Activated CD4-positive, alpha-beta T cell treated with anti-CD3 and anti-CD28 coated beads, Interleukin-2, amount 50 U/mL, for 1 hour (primary cell): ENCODE results near the gene HOXB6.

Source experiments
- DNase-seq: peaks from one replicate; pipeline ENCODE4 v3.0.0-alpha.2; 2020

HOXB6 gene

GRCh38 chr17:48564188-48565021 is 40.4 kb downstream of the HOXB6 start:
- DNase-seq: no peak

- no peak for DNase-seq
Measured at GRCh38 chr17:48563867-48564187, 41.0 kb downstream of the HOXB6 start.

GRCh38 chr17:48563385-48563838 is 41.4 kb downstream of the HOXB6 start:
- DNase-seq: no peak

DNA sequence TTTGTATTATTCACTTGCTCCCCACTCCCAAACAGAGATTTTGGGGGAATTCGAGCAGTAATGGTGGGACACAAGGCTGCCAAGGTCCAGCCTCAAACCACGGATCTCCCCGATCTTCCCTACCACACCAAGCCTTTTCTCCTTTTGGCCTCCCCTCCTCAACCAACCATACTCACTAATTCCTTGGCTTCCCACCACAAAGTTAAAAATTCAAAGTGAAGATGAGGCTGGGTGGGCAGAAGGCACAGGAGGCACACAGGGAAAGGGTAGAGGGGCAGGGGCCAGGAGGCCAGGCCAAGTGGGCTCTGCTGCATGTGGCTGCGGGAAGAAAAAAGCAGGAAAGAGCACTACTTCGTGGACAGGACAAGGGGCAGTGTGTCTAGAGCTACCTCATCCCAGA is 41.9 kb downstream of the HOXB6 start:
- DNase-seq: no peak

DNA sequence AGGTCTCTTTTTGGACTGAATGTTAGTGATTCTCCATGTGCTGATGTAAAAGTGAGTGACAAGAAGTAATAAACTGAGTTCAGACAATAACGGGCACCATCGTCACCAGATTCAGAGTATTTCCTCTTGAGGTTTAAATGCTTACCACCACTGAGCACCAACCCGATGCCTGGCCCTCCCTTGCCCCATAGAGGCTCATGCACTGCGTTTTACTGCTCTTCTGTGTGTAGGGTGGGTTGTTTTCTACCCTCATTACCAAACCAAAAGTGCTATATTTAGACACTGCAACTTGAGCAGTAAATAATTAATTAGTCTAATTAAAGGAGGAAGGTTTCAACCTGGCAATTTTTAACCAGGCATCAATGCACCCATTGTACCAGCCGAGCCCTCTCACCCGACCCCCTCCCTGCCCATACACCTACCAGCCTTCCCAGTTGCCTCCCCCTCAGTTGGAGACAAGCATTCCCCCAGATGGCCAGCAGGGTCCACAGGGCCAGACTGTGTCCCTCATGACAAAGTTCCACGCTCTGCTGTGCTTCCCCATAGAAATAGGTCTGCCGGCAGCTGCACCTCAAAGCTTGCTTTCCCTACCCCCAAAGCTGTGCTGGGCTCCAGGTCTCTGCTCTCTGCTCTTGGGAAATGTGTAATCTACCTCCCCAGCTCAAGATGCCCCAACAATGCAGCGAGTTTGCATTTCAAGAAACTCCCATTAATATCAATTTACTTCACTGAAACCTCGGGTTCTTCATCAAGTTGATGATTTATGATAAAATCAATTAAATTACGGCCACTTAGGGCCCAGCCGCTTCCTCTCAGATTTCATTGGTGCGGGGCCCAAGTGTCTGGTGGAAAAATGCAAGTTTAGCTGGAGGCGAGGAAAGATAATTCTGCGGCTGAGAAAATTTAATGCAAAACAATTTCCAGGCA is 42.6 kb downstream of the HOXB6 start:
- DNase-seq: no peak

DNA sequence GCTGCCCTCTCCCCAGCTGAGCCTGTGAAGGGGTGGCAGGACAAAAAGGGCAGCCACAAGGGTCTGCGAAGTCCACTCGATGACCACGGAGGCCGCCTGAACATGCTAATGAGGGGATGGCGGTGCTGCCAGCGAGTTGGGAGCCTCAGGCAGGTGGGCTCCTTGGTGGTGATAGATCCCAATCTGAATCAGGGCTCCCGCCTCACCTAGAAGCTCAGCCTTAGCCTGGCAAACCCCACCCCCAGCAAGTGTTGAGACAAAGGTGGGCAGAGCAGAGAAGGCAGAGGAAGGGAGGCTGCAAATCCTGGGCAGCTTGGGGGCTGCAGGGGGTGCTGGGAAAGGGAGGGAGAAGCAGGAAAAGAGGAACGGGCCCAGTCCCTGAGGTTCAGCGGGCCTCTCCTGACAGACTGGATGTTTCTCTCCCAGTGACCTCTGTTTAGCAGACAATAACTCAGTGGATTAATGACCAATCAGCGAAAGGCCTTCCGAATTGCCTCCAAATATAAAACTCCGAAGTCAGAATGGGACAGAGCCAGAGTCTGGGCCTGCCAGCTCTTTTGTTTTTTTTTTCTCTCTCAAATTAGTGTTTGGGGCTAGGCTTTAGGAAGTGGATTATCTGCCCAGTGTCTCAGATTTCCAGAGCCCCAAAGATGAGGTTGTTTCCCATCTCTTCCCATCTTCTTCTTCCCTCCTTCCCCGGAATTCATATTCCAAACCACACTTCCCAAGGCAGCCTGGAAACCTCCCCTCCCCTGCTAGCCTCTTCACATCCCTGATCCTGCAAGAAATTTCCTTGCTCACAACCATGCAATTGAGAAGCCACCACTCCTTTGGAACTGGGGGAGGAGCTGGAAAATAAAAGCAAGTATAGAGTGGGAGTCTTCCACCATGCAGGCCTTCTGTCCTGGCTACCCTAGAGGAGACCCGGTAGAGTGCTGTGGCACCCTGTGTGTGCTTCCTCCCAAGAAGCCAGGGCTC is 44.7 kb downstream of the HOXB6 start:
- no peak for DNase-seq

- DNase-seq: no peak
Measured at GRCh38 chr17:48559122-48559839, 45.5 kb downstream of the HOXB6 start.

DNA sequence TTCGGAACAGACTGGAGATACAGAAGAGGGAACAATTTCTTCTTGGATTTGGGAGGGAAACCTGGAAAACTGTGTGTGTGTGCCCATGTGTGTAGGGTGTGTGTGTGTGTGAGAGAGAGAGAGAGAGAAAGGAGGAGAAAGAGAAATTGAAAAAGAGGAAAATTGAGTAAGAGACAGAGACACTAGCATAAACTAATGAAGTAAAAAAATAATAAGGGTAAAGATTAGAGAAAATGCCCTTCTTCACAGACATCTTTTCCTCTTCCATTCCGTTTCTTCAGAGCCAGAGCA is 46.0 kb downstream of the HOXB6 start:
- no peak for DNase-seq

DNA sequence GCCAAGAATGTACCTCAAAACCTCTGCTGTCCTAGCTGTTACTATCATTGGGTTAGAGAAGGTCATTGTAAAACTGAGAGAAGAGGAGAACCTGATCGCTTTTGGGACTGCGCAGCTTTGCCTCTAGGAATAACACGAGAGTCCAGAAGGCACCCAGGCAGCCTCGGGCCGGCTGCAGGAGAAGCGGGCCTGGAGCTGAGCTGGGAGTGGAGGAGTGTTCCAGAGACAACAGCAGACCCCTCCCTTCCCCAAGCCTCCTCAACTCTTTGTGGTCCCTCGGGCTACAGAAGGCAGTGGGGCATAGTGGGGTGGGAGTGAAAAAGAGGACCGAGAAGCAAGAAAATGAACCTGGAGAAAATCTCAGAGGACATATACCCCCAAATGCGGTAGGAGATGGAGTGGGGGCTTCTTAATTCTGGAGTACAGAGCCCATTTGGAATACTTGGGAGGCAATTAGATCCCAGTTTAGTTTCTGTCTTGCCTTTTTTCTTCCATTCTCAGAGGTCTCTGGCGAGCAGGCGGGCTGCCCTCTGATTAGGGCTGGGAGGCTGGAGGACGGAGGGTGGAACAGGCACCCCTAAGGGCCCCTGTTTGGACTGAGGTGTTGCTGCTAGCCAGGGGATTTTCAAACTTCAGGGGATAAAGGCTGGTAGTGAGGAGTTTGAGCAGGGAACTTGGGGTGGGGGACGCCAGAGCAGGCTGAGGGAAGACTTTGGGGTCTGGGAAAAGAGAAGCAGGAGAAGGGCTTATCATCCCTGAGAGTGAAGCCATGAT is 46.5 kb downstream of the HOXB6 start:
- no peak for DNase-seq

GRCh38 chr17:48556576-48557401 is 48.0 kb downstream of the HOXB6 start:
- no peak for DNase-seq

GRCh38 chr17:48556229-48556575 is 48.6 kb downstream of the HOXB6 start:
- no peak for DNase-seq

- DNase-seq: no peak
Measured at GRCh38 chr17:48555258-48556228, 49.2 kb downstream of the HOXB6 start.

- no peak for DNase-seq
Measured at GRCh38 chr17:48554412-48555257, 50.2 kb downstream of the HOXB6 start.

DNA sequence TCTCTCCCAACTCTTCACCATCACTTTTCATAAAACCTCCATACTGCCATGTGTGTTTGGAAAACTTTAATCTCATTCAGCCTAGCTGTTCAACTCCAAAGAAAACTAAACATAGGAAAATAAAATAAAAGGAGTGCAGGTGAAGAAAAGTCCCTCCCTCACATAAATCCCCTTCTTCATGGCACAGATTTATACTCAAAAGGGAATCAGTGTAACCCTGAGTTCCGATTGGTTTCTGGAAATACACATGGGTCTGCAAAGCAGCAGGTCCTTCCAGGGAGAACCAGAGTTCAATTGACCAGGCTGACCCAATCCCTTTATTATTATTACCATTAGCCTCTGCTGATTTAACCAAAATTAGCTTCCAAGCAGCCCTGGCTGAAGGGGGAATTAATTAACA is 51.0 kb downstream of the HOXB6 start:
- no peak for DNase-seq

- DNase-seq: no peak
Measured at GRCh38 chr17:48553190-48553547, 51.6 kb downstream of the HOXB6 start.

GRCh38 chr17:48552466-48553189 is 52.2 kb downstream of the HOXB6 start:
- DNase-seq: no peak

GRCh38 chr17:48551596-48552465 is 53.0 kb downstream of the HOXB6 start:
- DNase-seq: no peak
